IMR-90 (cell line): ENCODE data around the gene PRCD.

Source experiments
- CHD1 ChIP-seq: IDR thresholded peaks from 2 replicates; pipeline ENCODE4 v1.6.1; 2012; ENCODE audit warnings: low read depth, low read length, improper control_type of control experiment
- MXI1 ChIP-seq: IDR thresholded peaks from 2 replicates; pipeline ENCODE4 v1.6.1; 2012; ENCODE audit warnings: low read depth, mild to moderate bottlenecking, low read length, moderate library complexity, borderline replicate concordance
- RCOR1 ChIP-seq: IDR thresholded peaks from 2 replicates; pipeline ENCODE4 v1.6.1; 2012; ENCODE audit warnings: mild to moderate bottlenecking, low read length, improper control_type of control experiment; ENCODE audit not compliant: insufficient replicate concordance
- SMC3 ChIP-seq: fragments of 150-350 bp; IDR thresholded peaks from 2 replicates; pipeline ENCODE4 v1.6.1; 2016; ENCODE audit warnings: low read depth, mild to moderate bottlenecking, antibody characterized with exemption, low read length, moderate library complexity
- TF ChIP-seq, protein P1 (sequence below): conservative IDR thresholded peaks from 2 replicates; pipeline ENCODE4 v1.5.1; 2012; ENCODE audit warnings: mild to moderate bottlenecking, low read depth, low read length, improper control_type of control experiment

DNA sequence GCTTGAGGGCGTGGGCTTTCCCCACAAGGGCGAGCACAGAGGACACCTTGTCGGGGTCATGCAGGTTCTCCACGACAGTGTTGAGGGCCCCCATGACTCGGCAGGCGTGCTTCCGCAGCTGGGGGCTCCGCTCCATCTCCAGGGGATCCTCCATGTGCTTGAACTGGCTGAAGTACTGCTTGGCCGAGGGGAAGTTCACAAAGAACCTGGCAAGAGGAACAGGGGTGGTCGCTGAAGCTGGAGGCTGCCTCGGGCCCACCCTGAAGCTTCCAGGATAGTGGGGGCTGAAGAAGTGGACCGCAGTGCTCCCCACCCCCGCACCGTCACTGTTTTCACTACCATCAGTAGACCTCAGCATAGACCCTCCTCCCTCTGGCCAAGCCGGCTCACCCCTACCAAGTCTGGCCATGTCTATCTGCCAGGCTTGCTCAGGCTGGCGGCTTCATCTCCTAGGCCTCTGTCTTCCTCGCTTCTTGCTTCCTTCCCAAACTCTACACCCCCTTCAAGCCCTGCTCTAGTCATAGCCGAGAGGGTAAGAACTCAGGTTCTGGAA is 8.3 kb upstream of the PRCD start:
- TF ChIP-seq, protein P1, sequence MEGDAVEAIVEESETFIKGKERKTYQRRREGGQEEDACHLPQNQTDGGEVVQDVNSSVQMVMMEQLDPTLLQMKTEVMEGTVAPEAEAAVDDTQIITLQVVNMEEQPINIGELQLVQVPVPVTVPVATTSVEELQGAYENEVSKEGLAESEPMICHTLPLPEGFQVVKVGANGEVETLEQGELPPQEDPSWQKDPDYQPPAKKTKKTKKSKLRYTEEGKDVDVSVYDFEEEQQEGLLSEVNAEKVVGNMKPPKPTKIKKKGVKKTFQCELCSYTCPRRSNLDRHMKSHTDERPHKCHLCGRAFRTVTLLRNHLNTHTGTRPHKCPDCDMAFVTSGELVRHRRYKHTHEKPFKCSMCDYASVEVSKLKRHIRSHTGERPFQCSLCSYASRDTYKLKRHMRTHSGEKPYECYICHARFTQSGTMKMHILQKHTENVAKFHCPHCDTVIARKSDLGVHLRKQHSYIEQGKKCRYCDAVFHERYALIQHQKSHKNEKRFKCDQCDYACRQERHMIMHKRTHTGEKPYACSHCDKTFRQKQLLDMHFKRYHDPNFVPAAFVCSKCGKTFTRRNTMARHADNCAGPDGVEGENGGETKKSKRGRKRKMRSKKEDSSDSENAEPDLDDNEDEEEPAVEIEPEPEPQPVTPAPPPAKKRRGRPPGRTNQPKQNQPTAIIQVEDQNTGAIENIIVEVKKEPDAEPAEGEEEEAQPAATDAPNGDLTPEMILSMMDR: no peak
- TF ChIP-seq SMC3 (no peak), CHD1 (no peak), MXI1 (no peak), RCOR1 (no peak)
